ENCODE results near the gene MMRN2. TPM values are rescaled to one million over a fixed set of nuclear protein-coding genes. Genes with fewer than 3 reads are reported as not detected.
"Not testable (repeated sequence)": the region's sequence is repeated elsewhere in the genome, so short reads cannot be mapped to it uniquely, and the experiment has no call there.

Gene MMRN2
- polyA plus RNA-seq, 1 of the 3 experiments (the other 2 are of a cell fraction): 0.05 TPM

- Histone ChIP-seq H3K4me2 (no peak overlapping the region), H3K9me3 (no peaks in the 10 kb centered on the region), H3K27ac (ENCODE audit: low read depth in 2 of 2, low read length in 1 of 2) (no peak overlapping the region), H3K9ac (no peak overlapping the region), H3F3A (replicated peaks; ENCODE audit: insufficient read depth) (no peaks in the 10 kb centered on the region), H3K27me3 (ENCODE audit: insufficient read depth) (no peaks in the 10 kb centered on the region), H3K9me2 (no peaks in the 10 kb centered on the region), H3K4me3 (ENCODE audit: low read depth in 2 of 2, low read length in 1 of 2) (no peak overlapping the region), H3K36me3 (replicated peaks in 1 of 2; ENCODE audit: control insufficient read depth in 1 of 2, insufficient read depth in 2 of 2, low read length in 1 of 2) (no peaks in the 10 kb centered on the region), H4K20me1 (ENCODE audit: insufficient read depth) (no peaks in the 10 kb centered on the region), H3K79me2 (ENCODE audit: insufficient read depth) (no peaks in the 10 kb centered on the region), H2AFZ (ENCODE audit: low read depth) (no peak overlapping the region), H3K4me1 (ENCODE audit: control insufficient read depth in 1 of 2, insufficient read depth in 2 of 2, low read depth in 1 of 2, low read length in 1 of 2) (no peaks in the 10 kb centered on the region)
- ChIA-PET CTCF (interaction anchor here (1.2 to 1.4 kb wide), 2 partner anchors 9 to 26 kb away, joined by 4 read pairs; no protein-coding TSS in a partner anchor), POLR2A (no interaction called here)
- no peak for TF ChIP-seq FOXJ3 (CRISPR knock-in tag; IDR thresholded peaks at IDR 0.05)
- no peak for DNase-seq
Observed at GRCh38 chr10:86992456-86992855, 35.0 kb upstream of the MMRN2 start.

GRCh38 chr10:86991362-86991761, 33.9 kb upstream of the MMRN2 start:
- 68% methylated on average over 12 of the region's 12 CpGs for WGBS (ENCODE audit: low lambda C conversion rate)

GRCh38 chr10:86988520-86988919, 31.1 kb upstream of the MMRN2 start:
- no peak for DNase-seq
- H3K36me3 ChIP-seq (replicated peaks in 1 of 2; ENCODE audit: control insufficient read depth in 1 of 2, insufficient read depth in 2 of 2, low read length in 1 of 2): no peaks in the 10 kb centered on the region
- POLR2A ChIA-PET: no interaction called here
- H4K20me1 ChIP-seq (ENCODE audit: insufficient read depth): no peaks in the 10 kb centered on the region
- H3K79me2 ChIP-seq (ENCODE audit: insufficient read depth): no peaks in the 10 kb centered on the region
- WGBS (ENCODE audit: low lambda C conversion rate): 56% methylated on average over 1 of the region's 1 CpG
- H3K4me1 ChIP-seq (ENCODE audit: control insufficient read depth in 1 of 2, insufficient read depth in 2 of 2, low read depth in 1 of 2, low read length in 1 of 2): no peaks in the 10 kb centered on the region
- H3K4me3 ChIP-seq (ENCODE audit: low read depth in 2 of 2, low read length in 1 of 2): no peak overlapping the region
- H3K9ac ChIP-seq: no peak overlapping the region
- H3K9me3 ChIP-seq: no peaks in the 10 kb centered on the region
- TF ChIP-seq CHD2 (IDR thresholded peaks at IDR 0.05; ENCODE audit: low read length, partially characterized antibody): no peak
- no peaks in the 10 kb centered on the region for H3K9me2 ChIP-seq
- no peak overlapping the region for H3K27ac ChIP-seq (ENCODE audit: low read depth in 2 of 2, low read length in 1 of 2)
- H3F3A ChIP-seq (replicated peaks; ENCODE audit: insufficient read depth): no peaks in the 10 kb centered on the region
- H3K27me3 ChIP-seq (ENCODE audit: insufficient read depth): no peaks in the 10 kb centered on the region
- H3K4me2 ChIP-seq: no peak overlapping the region
- CTCF ChIA-PET: interaction anchor here (0.6 to 1.3 kb wide), 3 partner anchors 22 to 49 kb away, joined by 3 read pairs; no protein-coding TSS in a partner anchor
- H2AFZ ChIP-seq (ENCODE audit: low read depth): no peak overlapping the region

More at GRCh38 chr10:86991362-86991761, 33.9 kb upstream of the MMRN2 start:
- H2AFZ ChIP-seq (ENCODE audit: low read depth); H3K9me2 ChIP-seq; DNase-seq; POLR2A ChIA-PET; H3K9ac ChIP-seq; H4K20me1 ChIP-seq (ENCODE audit: insufficient read depth); H3K4me2 ChIP-seq; H3K79me2 ChIP-seq (ENCODE audit: insufficient read depth); H3K27me3 ChIP-seq (ENCODE audit: insufficient read depth); H3K9me3 ChIP-seq; H3K36me3 ChIP-seq (replicated peaks in 1 of 2; ENCODE audit: control insufficient read depth in 1 of 2, insufficient read depth in 2 of 2, low read length in 1 of 2); H3K4me3 ChIP-seq (ENCODE audit: low read depth in 2 of 2, low read length in 1 of 2); H3K4me1 ChIP-seq (ENCODE audit: control insufficient read depth in 1 of 2, insufficient read depth in 2 of 2, low read depth in 1 of 2, low read length in 1 of 2); H3F3A ChIP-seq (replicated peaks; ENCODE audit: insufficient read depth); H3K27ac ChIP-seq (ENCODE audit: low read depth in 2 of 2, low read length in 1 of 2): not testable (repeated sequence)
- CTCF ChIA-PET: interaction anchor here (1.2 kb wide), 1 partner anchor 25 kb away, joined by 4 read pairs; no protein-coding TSS in a partner anchor

GRCh38 chr10:86984498-86984897, 27.1 kb upstream of the MMRN2 start:
- DNase-seq; H3K36me3 ChIP-seq (replicated peaks in 1 of 2; ENCODE audit: control insufficient read depth in 1 of 2, insufficient read depth in 2 of 2, low read length in 1 of 2); H3K9me3 ChIP-seq; H3K4me1 ChIP-seq (ENCODE audit: control insufficient read depth in 1 of 2, insufficient read depth in 2 of 2, low read depth in 1 of 2, low read length in 1 of 2); H3K9me2 ChIP-seq; H3K27me3 ChIP-seq (ENCODE audit: insufficient read depth); H3K4me2 ChIP-seq; H3K27ac ChIP-seq (ENCODE audit: low read depth in 2 of 2, low read length in 1 of 2); H2AFZ ChIP-seq (ENCODE audit: low read depth); H4K20me1 ChIP-seq (ENCODE audit: insufficient read depth); POLR2A ChIA-PET; H3K79me2 ChIP-seq (ENCODE audit: insufficient read depth); H3K9ac ChIP-seq; H3K4me3 ChIP-seq (ENCODE audit: low read depth in 2 of 2, low read length in 1 of 2); H3F3A ChIP-seq (replicated peaks; ENCODE audit: insufficient read depth): not testable (repeated sequence)
- WGBS (ENCODE audit: low lambda C conversion rate): 83% methylated on average over 4 of the region's 4 CpGs
- CTCF ChIA-PET: interaction anchor here (1.8 kb wide), 1 partner anchor 8 kb away, joined by 4 read pairs; no protein-coding TSS in a partner anchor
